Lung (tissue), 12 donors: ENCODE measurements around the gene C3. TPM values are rescaled to one million over a fixed set of nuclear protein-coding genes. Genes with fewer than 3 reads are reported as not detected.

ENCODE experiments used
- ATAC-seq: fragments of 200-7000 bp; cut with Tn5 transposase; one replicate; pipeline ENCODE4 v1.9.1; 2020; ENCODE audit warnings: moderate number of reproducible peaks; ENCODE audit not compliant: insufficient read depth, low FRiP score
- DNase-seq, 3 donors: peaks; one replicate each; pipeline ENCODE4 v3.0.0-alpha.2; 2013 to 2017
- H3K27ac ChIP-seq, 2 donors: one replicate each; pipeline ENCODE4 v1.5.1; 2013; ENCODE audit warnings: mild to moderate bottlenecking in 2 of 2, moderate library complexity in 2 of 2, control low read depth in 1 of 2, inconsistent platforms in 1 of 2, low read depth in 1 of 2, low read length in 1 of 2
- H3K27me3 ChIP-seq, 3 donors: one replicate each; pipeline ENCODE4 v1.5.1; 2013; ENCODE audit warnings: low read length in 2 of 3; ENCODE audit not compliant: control insufficient read depth in 3 of 3, insufficient read depth in 3 of 3
- H3K36me3 ChIP-seq, 4 donors: one replicate each; pipeline ENCODE4 v1.5.1; 2013; ENCODE audit warnings: low read length in 4 of 4, mild to moderate bottlenecking in 1 of 4, moderate library complexity in 1 of 4; ENCODE audit not compliant: control insufficient read depth in 4 of 4, insufficient read depth in 4 of 4
- H3K4me1 ChIP-seq, 5 donors: one replicate each; pipeline ENCODE4 v1.5.1; 2013; ENCODE audit warnings: low read length in 5 of 5, mild to moderate bottlenecking in 2 of 5, moderate library complexity in 1 of 5; ENCODE audit not compliant: control insufficient read depth in 5 of 5, insufficient read depth in 5 of 5
- H3K4me3 ChIP-seq: one replicate; pipeline ENCODE4 v1.5.1; 2013; ENCODE audit warnings: mild to moderate bottlenecking, control low read depth, moderate library complexity
- H3K9ac ChIP-seq, 2 donors: one replicate each; pipeline ENCODE4 v1.5.1; 2013; ENCODE audit warnings: low read length in 2 of 2, control low read depth in 1 of 2; ENCODE audit not compliant: insufficient read depth in 1 of 2
- H3K9me3 ChIP-seq, 4 donors: one replicate each; pipeline ENCODE4 v1.5.1; 2013; ENCODE audit warnings: low read length in 3 of 4, mild to moderate bottlenecking in 1 of 4, moderate library complexity in 1 of 4; ENCODE audit not compliant: control insufficient read depth in 4 of 4, insufficient read depth in 3 of 4
- WGBS, 2 donors: extraction: QIAGEN DNeasy Blood & Tissue Kit; methylation state at CpG; one replicate each; pipeline ENCODE4 v1.1.7; 2013; 5-methylcytosine and 5-hydroxymethylcytosine counted together
- polyA plus RNA-seq, 2 donors: library from polyadenylated mRNA; stranded (reverse); fragments of 200-250 nt; gene quantifications; one replicate each; pipeline ENCODE4 v1.2.1, GENCODE V29; 2013
- total RNA-seq, 2 donors: library from RNA; depleted of rRNA in 1 of 2; stranded (reverse); fragments of >200 nt in 1 of 2; gene quantifications; one replicate each; pipeline ENCODE4 v1.2.1, GENCODE V29; 2014 to 2021
- TF ChIP-seq, protein P1 (sequence below): IDR thresholded peaks from 2 replicates; pipeline ENCODE4 v1.5.1; 2012; ENCODE audit warnings: mild to moderate bottlenecking; ENCODE audit errors: control extremely low read depth, extremely low read depth
- donor health status: control.
- donor health status: control.
- donor health status: Bipolar disorder and iron deficiency.
- donor health status: healthy.
- donor health status: DM: yes; HTN: yes; CAD: no.

Gene C3
- total and polyA plus RNA-seq, 4 donors: 613 to 1,612 (median 1,252) TPM

GRCh38 chr19:6735181-6735911 lies 14.9 kb upstream of the C3 start:
- 69 to 80% methylated on average over 15 of the region's 15 CpGs for WGBS, 2 donors
- TF ChIP-seq, protein P1, sequence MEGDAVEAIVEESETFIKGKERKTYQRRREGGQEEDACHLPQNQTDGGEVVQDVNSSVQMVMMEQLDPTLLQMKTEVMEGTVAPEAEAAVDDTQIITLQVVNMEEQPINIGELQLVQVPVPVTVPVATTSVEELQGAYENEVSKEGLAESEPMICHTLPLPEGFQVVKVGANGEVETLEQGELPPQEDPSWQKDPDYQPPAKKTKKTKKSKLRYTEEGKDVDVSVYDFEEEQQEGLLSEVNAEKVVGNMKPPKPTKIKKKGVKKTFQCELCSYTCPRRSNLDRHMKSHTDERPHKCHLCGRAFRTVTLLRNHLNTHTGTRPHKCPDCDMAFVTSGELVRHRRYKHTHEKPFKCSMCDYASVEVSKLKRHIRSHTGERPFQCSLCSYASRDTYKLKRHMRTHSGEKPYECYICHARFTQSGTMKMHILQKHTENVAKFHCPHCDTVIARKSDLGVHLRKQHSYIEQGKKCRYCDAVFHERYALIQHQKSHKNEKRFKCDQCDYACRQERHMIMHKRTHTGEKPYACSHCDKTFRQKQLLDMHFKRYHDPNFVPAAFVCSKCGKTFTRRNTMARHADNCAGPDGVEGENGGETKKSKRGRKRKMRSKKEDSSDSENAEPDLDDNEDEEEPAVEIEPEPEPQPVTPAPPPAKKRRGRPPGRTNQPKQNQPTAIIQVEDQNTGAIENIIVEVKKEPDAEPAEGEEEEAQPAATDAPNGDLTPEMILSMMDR: no peak
- ATAC-seq (no peak), DNase-seq (no peak)
- H3K27me3 ChIP-seq: no peaks in the 10 kb centered on the region
- H3K4me1 ChIP-seq: peaks cover 0 to 31% (median 11%) of the 10 kb centered on the region in 5 donors
- H3K36me3 ChIP-seq: peaks cover 0 to 27% (median 3%) of the 10 kb centered on the region in 4 donors
- peaks cover 0 to 2% (median 0%) of the 10 kb centered on the region in 4 donors for H3K9me3 ChIP-seq
- peak overlapping the region in 1 of 2 donors; percentile 33 for H3K9ac ChIP-seq
- H3K4me3 ChIP-seq: no peak overlapping the region
- H3K27ac ChIP-seq: no peak overlapping the region

DNA sequence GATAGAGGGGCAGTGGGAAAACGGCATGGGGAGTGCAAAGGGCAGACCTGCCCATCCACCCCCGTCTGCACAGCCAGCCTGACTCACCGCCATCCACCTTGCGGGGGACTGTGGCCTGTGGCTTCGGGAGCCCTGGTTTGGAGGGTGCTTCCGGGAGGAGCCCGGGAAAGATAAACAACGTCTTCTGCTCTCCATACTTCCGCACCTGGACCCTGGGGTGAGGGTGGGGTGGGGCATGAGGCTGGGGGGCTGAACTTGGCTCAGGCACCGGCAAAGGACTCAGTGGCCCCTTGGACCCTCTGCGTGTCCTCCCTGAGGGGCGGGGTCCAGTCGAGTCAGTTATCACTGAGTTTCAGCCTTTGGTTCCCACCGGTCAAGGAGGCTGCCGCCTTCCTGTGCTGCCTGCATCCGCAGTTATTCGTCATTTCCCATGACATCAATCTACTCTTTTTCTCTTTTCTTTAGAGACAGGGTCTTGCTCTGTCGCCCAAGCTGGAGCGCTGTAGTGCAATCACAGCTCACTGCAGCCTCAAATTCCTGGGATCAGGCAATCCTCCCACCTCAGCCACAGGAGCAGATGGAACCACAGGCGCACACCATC lies 13.7 kb upstream of the C3 start:
- peaks cover 0 to 30% (median 3%) of the 10 kb centered on the region in 4 donors for H3K36me3 ChIP-seq
- DNase-seq: peak in 1 of 3 donors; percentile 29
- H3K9me3 ChIP-seq: peaks cover 0 to 2% (median 0%) of the 10 kb centered on the region in 4 donors
- no peak overlapping the region for H3K27ac ChIP-seq
- TF ChIP-seq, protein P1: no peak
- peaks cover 0 to 30% (median 14%) of the 10 kb centered on the region in 5 donors for H3K4me1 ChIP-seq
- ATAC-seq: no peak
- no peak overlapping the region for H3K9ac ChIP-seq
- no peaks in the 10 kb centered on the region for H3K27me3 ChIP-seq
- no peak overlapping the region for H3K4me3 ChIP-seq
- WGBS, 2 donors: 75 to 84% methylated on average over 20 of the region's 20 CpGs

GRCh38 chr19:6733338-6734095 lies 13.1 kb upstream of the C3 start:
- Histone ChIP-seq H3K27me3 (no peaks in the 10 kb centered on the region), H3K4me1 (peaks cover 0 to 23% (median 9%) of the 10 kb centered on the region in 5 donors), H3K4me3 (no peak overlapping the region), H3K9me3 (peaks cover 0 to 2% (median 0%) of the 10 kb centered on the region in 4 donors), H3K9ac (no peak overlapping the region), H3K36me3 (peaks cover 0 to 30% (median 3%) of the 10 kb centered on the region in 4 donors), H3K27ac (no peak overlapping the region)
- TF ChIP-seq, protein P1: no peak
- no peak for ATAC-seq
- DNase-seq: no peak
- WGBS, 2 donors: 96% methylated on average over 29 of the region's 29 CpGs
